HepG2 (cell line): ENCODE results near the gene TTC28. TPM values are rescaled to one million over a fixed set of nuclear protein-coding genes. Genes with fewer than 3 reads are reported as not detected.
A peak's percentile ranks its signal among the peaks of the same experiment; 100 is the strongest.

Experiments used
- ATAC-seq: fragments of 200-7000 bp; cut with Tn5 transposase; 3 replicates; pipeline ENCODE4 v1.9.1; 2020; ENCODE audit warnings: mild to moderate bottlenecking, moderate library complexity
- BruUV-seq: library from RNA; stranded (reverse); fragments of 400-500 nt; replicated peaks from 2 replicates; lab custom pipeline; 2021; lab: Mats Ljungman, UMichigan
- CTCF ChIA-PET: fragments of 300-600 bp; formaldehyde crosslinking; extraction: SDS; loops from one replicate; lab custom pipeline; 2021; ENCODE audit warnings: low total read pairs, inconsistent platforms, low intra/inter-chr PET ratio; lab: Yijun Ruan, JAX
- POLR2A ChIA-PET: fragments of 350-600 bp; sonication (Branson Sonifier 250); formaldehyde crosslinking; loops from one replicate; lab custom pipeline; 2020; ENCODE audit warnings: antibody characterized with exemption, inconsistent platforms; lab: Yijun Ruan, JAX
- DNase-seq: peaks from one replicate; pipeline ENCODE4 v3.0.0-alpha.2; 2015; ENCODE audit warnings: low spot score
- FAIRE-seq: peaks from 3 replicates; lab custom pipeline; 2011; peaks lifted over from hg19 to GRCh38; lab: Jason Lieb, UNC
- H2AFZ ChIP-seq: one replicate; pipeline ENCODE4 v1.6.1; 2011; ENCODE audit warnings: low read length, inconsistent platforms
- H3K27ac ChIP-seq: fragments of 300-600 bp; 3 replicates; pipeline ENCODE4 v1.8.0; 2011; ENCODE audit warnings: mixed run types, mild to moderate bottlenecking, mixed read lengths, low read length, inconsistent platforms; ENCODE audit not compliant: insufficient read depth; ENCODE audit errors: extremely low read length
- H3K27me3 ChIP-seq, 2 experiments: fragments of 200-600 bp in 1 of 2; 2 replicates in 1 of 2; 3 replicates in 1 of 2; pipeline versions ENCODE4 v1.6.0 to v1.8.0; 2011; ENCODE audit warnings: low read length in 2 of 2, mild to moderate bottlenecking in 2 of 2, moderate library complexity in 2 of 2, inconsistent platforms in 1 of 2; ENCODE audit not compliant: insufficient read depth in 2 of 2, control insufficient read depth in 1 of 2
- H3K36me3 ChIP-seq, 2 experiments: fragments of 200-600 bp in 1 of 2; replicated peaks in 1 of 2; 2 replicates in 1 of 2; 3 replicates in 1 of 2; pipeline versions ENCODE4 v1.5.1 to v1.8.0; 2011; ENCODE audit warnings: low read length in 2 of 2, inconsistent platforms in 1 of 2; ENCODE audit not compliant: insufficient read depth in 2 of 2, control insufficient read depth in 1 of 2
- H3K4me1 ChIP-seq: 2 replicates; pipeline ENCODE4 v1.5.1; 2012; ENCODE audit warnings: low read length, inconsistent platforms; ENCODE audit not compliant: insufficient read depth
- H3K4me2 ChIP-seq: 2 replicates; pipeline ENCODE4 v1.6.0; 2011; ENCODE audit warnings: low read depth, low read length, inconsistent platforms
- H3K4me3 ChIP-seq, 3 experiments: fragments of 200-600 bp in 1 of 3; sonication (generic), shearing (Covaris generic) in 1 of 3; replicated peaks in 1 of 3; 2 replicates each; pipeline ENCODE4 v1.5.1; 2011 to 2016; ENCODE audit warnings: low read length in 3 of 3, inconsistent platforms in 2 of 3, low read depth in 2 of 3, mild to moderate bottlenecking in 2 of 3, control low read depth in 1 of 3, mixed read lengths in 1 of 3; ENCODE audit not compliant: insufficient read depth in 1 of 3
- H3K79me2 ChIP-seq: one replicate; pipeline ENCODE4 v1.6.1; 2011; ENCODE audit warnings: low read length, inconsistent platforms; ENCODE audit not compliant: insufficient read depth
- H3K9ac ChIP-seq: 2 replicates; pipeline ENCODE4 v1.6.0; 2011; ENCODE audit warnings: mild to moderate bottlenecking, low read depth, low read length, inconsistent platforms; ENCODE audit not compliant: insufficient read depth
- H3K9me3 ChIP-seq: 2 replicates; pipeline ENCODE4 v1.5.1; 2012; ENCODE audit warnings: mild to moderate bottlenecking, low read length
- H4K20me1 ChIP-seq: 2 replicates; pipeline ENCODE4 v1.6.0; 2011; ENCODE audit warnings: inconsistent platforms, mild to moderate bottlenecking, low read length, moderate library complexity; ENCODE audit not compliant: insufficient read depth
- FOXA1 ChIP-seq, 2 experiments: fragments of 450-650 bp in 1 of 2; sonication (generic) in 1 of 2; formaldehyde crosslinking in 1 of 2; IDR thresholded peaks; 2 replicates each; pipeline versions ENCODE4 v1.4.0 to v1.6.1; 2016 to 2020; ENCODE audit warnings: missing genetic modification reagents in 1 of 2
- KLF6 ChIP-seq: IDR thresholded peaks from 2 replicates; pipeline ENCODE4 v1.8.0; 2016; ENCODE audit warnings: missing biosample characterization, missing genetic modification reagents
- MAX ChIP-seq: IDR thresholded peaks from 2 replicates; pipeline ENCODE4 v1.6.1; 2012; ENCODE audit warnings: inconsistent platforms
- MYPOP ChIP-seq: sonication (generic); formaldehyde crosslinking; IDR thresholded peaks from 2 replicates; pipeline ENCODE4 v1.8.1; 2023; ENCODE audit warnings: mild to moderate bottlenecking, moderate library complexity, missing genetic modification reagents
- PHF21A ChIP-seq: sonication (generic); formaldehyde crosslinking; IDR thresholded peaks from 2 replicates; pipeline ENCODE4 v1.5.0; 2020; ENCODE audit warnings: mild to moderate bottlenecking, missing genetic modification reagents
- THAP11 ChIP-seq: IDR thresholded peaks from 2 replicates; pipeline ENCODE4 v1.6.1; 2016; ENCODE audit warnings: missing biosample characterization, missing genetic modification reagents
- ZNF136 ChIP-seq: sonication (generic); formaldehyde crosslinking; IDR thresholded peaks from 2 replicates; pipeline ENCODE4 v1.8.1; 2022; ENCODE audit warnings: low read depth, mild to moderate bottlenecking, moderate library complexity, missing genetic modification reagents
- ZNF225 ChIP-seq: sonication (generic); formaldehyde crosslinking; IDR thresholded peaks from 2 replicates; pipeline ENCODE4 v1.4.0; 2020; ENCODE audit warnings: mild to moderate bottlenecking, missing genetic modification reagents
- ZNF317 ChIP-seq: sonication (generic); formaldehyde crosslinking; IDR thresholded peaks from 2 replicates; pipeline ENCODE4 v1.5.0; 2020; ENCODE audit warnings: mild to moderate bottlenecking, missing genetic modification reagents
- ZNF557 ChIP-seq: sonication (generic); formaldehyde crosslinking; IDR thresholded peaks from 2 replicates; pipeline ENCODE4 v1.4.0; 2020; ENCODE audit warnings: missing genetic modification reagents
- ZNF614 ChIP-seq: IDR thresholded peaks from 2 replicates; pipeline ENCODE4 v1.6.1; 2018; ENCODE audit warnings: missing biosample characterization, missing genetic modification reagents, inconsistent platforms, borderline replicate concordance
- ZNF646 ChIP-seq: sonication (generic); formaldehyde crosslinking; IDR thresholded peaks from 2 replicates; pipeline ENCODE4 v1.9.0; 2021; ENCODE audit warnings: mild to moderate bottlenecking, missing genetic modification reagents
- WGBS: methylation state at CpG from one replicate; pipeline ENCODE4 v1.1.6; 2017; ENCODE audit warnings: low lambda C conversion rate; 5-methylcytosine and 5-hydroxymethylcytosine counted together
- in situ Hi-C: cut with HindIII; loops from 2 replicates; pipeline ENCODE4 v1.10.0; 2017; ENCODE audit warnings: low pct_unique_long_range_greater_than_20kb; ENCODE audit not compliant: extremely low pct_ligation_motif_present
- intact Hi-C: fragments of 100-400 bp; cut with micrococcal nuclease; formaldehyde crosslinking; loops from one replicate; pipeline ENCODE4 v1.10.0; 2022; ENCODE audit not compliant: unreplicated experiment
- polyA plus RNA-seq, 8 experiments: library from polyadenylated mRNA; depleted of rRNA in 3 of 8; stranded (reverse) in 7 of 8; unstranded in 1 of 8; fragments of >200 nt; fragmentation: Illumina TruSeq in 4 of 8; extraction: Trizol in 4 of 8; gene quantifications; 2 replicates each; pipeline versions ENCODE4 v1.2.1 to v1.2.3, GENCODE V29; 2011 to 2016; ENCODE audit warnings: low read depth in 4 of 8, missing spikeins in 1 of 8, mixed read lengths in 1 of 8; ENCODE audit not compliant: insufficient read depth in 1 of 8
- total RNA-seq, 5 experiments: library from RNA; depleted of rRNA; stranded (reverse); fragments of >200 nt; fragmentation: Illumina TruSeq; extraction: Trizol; gene quantifications; 2 replicates each; pipeline ENCODE4 v1.2.3, GENCODE V29; 2016; ENCODE audit warnings: low read depth in 1 of 5

TTC28 gene
- total and polyA plus RNA-seq, 2 of the 13 experiments (the other 11 are each of a cell fraction or from before 2014, with no cell fraction given), result 4.2 to 13.1 TPM

GRCh38 chr22:28237783-28238182 lies 441.9 kb downstream of the TTC28 start:
- in situ Hi-C loops, result no loop called here
- Histone ChIP-seq H3K4me3 (no peak overlapping the region), H2AFZ (no peak overlapping the region), H4K20me1 (no peaks in the 10 kb centered on the region), H3K4me2 (no peak overlapping the region), H3K79me2 (no peaks in the 10 kb centered on the region), H3K36me3 (no peaks in the 10 kb centered on the region), H3K9ac (no peak overlapping the region), H3K9me3 (no peaks in the 10 kb centered on the region), H3K4me1 (no peaks in the 10 kb centered on the region), H3K27me3 (no peaks in the 10 kb centered on the region), H3K27ac (no peak overlapping the region)
- intact Hi-C loops, result no loop called here
- BruUV-seq, result no TSS peak
- 100% methylated on average over 2 of the region's 2 CpGs for WGBS
- ChIA-PET CTCF (no interaction called here), POLR2A (no interaction called here)
- ATAC-seq (no peak), DNase-seq (no peak), FAIRE-seq (no peak)
- TF ChIP-seq MAX (no peak), ZNF317 (CRISPR knock-in tag) (peak; percentile 85)

- POLR2A ChIA-PET, result no interaction called here
- H3K27me3 ChIP-seq, result no peaks in the 10 kb centered on the region
- BruUV-seq, result no TSS peak
- no peak for TF ChIP-seq PHF21A (CRISPR knock-in tag)
- TF ChIP-seq THAP11 (CRISPR knock-in tag), result no peak
- no peak for TF ChIP-seq ZNF225
- TF ChIP-seq ZNF136, result no peak
- TF ChIP-seq FOXA1 (IDR thresholded peaks at IDR 0.05), result no peak
- TF ChIP-seq FOXA1 (CRISPR knock-in tag; IDR thresholded peaks at IDR 0.05), result no peak
- no peak for TF ChIP-seq ZNF614 (CRISPR knock-in tag)
- TF ChIP-seq KLF6 (CRISPR knock-in tag), result no peak
- no peak for TF ChIP-seq ZNF557 (CRISPR knock-in tag)
- no peak for TF ChIP-seq MYPOP (CRISPR knock-in tag)
- TF ChIP-seq ZNF646 (CRISPR knock-in tag), result no peak
These were observed 442.5 kb downstream of the TTC28 start for GRCh38 chr22:28237112-28237511.

More at GRCh38 chr22:28237112-28237511, 442.5 kb downstream of the TTC28 start:
- Histone ChIP-seq H3K27ac (no peak overlapping the region), H3K9ac (no peak overlapping the region), H4K20me1 (no peaks in the 10 kb centered on the region), H3K9me3 (no peaks in the 10 kb centered on the region), H2AFZ (no peak overlapping the region), H3K79me2 (no peaks in the 10 kb centered on the region), H3K4me1 (peaks cover under 1% of the 10 kb centered on the region), H3K4me3 (no peak overlapping the region), H3K36me3 (no peaks in the 10 kb centered on the region), H3K4me2 (no peak overlapping the region)
- intact Hi-C loops, result no loop called here
- CTCF ChIA-PET, result no interaction called here
- DNase-seq (no peak), ATAC-seq (no peak), FAIRE-seq (no peak)
- WGBS, result 94% methylated on average over 4 of the region's 4 CpGs
- in situ Hi-C loops, result no loop called here
